Colonic mucosa (tissue), 4 donors: ENCODE measurements around the gene AACS. TPM values are rescaled to one million over a fixed set of nuclear protein-coding genes. Genes with fewer than 3 reads are reported as not detected.
A peak's percentile ranks its signal among the peaks of the same experiment; 100 is the strongest.

Experiments used
- DNase-seq: peaks from one replicate; pipeline ENCODE4 v3.0.0-alpha.2; 2020
- H3K27ac ChIP-seq: fragments of 200-600 bp; one replicate; pipeline ENCODE4 v1.8.0; 2021
- H3K27me3 ChIP-seq: fragments of 200-600 bp; one replicate; pipeline ENCODE4 v1.8.0; 2021
- H3K36me3 ChIP-seq: fragments of 200-600 bp; one replicate; pipeline ENCODE4 v1.8.0; 2021
- H3K4me1 ChIP-seq: fragments of 200-600 bp; one replicate; pipeline ENCODE4 v1.8.0; 2021; ENCODE audit warnings: mild to moderate bottlenecking
- H3K4me3 ChIP-seq: fragments of 200-600 bp; one replicate; pipeline ENCODE4 v1.8.0; 2021
- H3K9ac ChIP-seq, 2 donors: one replicate each; pipeline ENCODE4 v1.7.0; 2013; ENCODE audit warnings: control low read depth in 2 of 2, low read depth in 2 of 2, low read length in 2 of 2
- H3K9me3 ChIP-seq: fragments of 200-600 bp; one replicate; pipeline ENCODE4 v1.8.0; 2021
- CTCF ChIP-seq: fragments of 200-600 bp; IDR thresholded peaks from one replicate; pipeline ENCODE4 v1.8.0; 2022; ENCODE audit warnings: antibody characterized with exemption, mild to moderate bottlenecking
- intact Hi-C: fragments of 100-400 bp; cut with DNase I; formaldehyde crosslinking; loops from one replicate; pipeline ENCODE4 v1.14.1; 2022
- total RNA-seq, 2 donors: library from RNA; stranded (reverse); fragmentation: NEBNext Ultra II Directional in 1 of 2; extraction: Animal tissue kit (Norgen Biotek cat#: 25700) in 1 of 2; gene quantifications; one replicate each; pipeline ENCODE4 v1.2.1, GENCODE V29; 2021
- donor health status: healthy.
- donor health status: DM: no; HTN: no; CAD: no.
- donor health status: DM: no; HTN: no; CAD: no.

Gene AACS
- total RNA-seq, 2 donors from 2014 or later: 50.7 to 58.1 TPM

- peak overlapping the region in 1 of 2 donors; percentile 64 for H3K9ac ChIP-seq
- H3K9me3 ChIP-seq: no peaks in the 10 kb centered on the region
- intact Hi-C loops: loop anchor here (10.0 kb wide), 1 partner anchor 91 kb away; the partner anchor contains the start of gene TMEM132B
- peaks cover 6% of the 10 kb centered on the region for H3K4me1 ChIP-seq
- H3K36me3 ChIP-seq: no peaks in the 10 kb centered on the region
- no peak for TF ChIP-seq CTCF
- H3K4me3 ChIP-seq: no peak overlapping the region
- no peak for DNase-seq
- no peaks in the 10 kb centered on the region for H3K27me3 ChIP-seq
- peak overlapping the region; percentile 88 for H3K27ac ChIP-seq
These were observed 28.6 kb downstream of the AACS start for GRCh38 chr12:125093681-125094330.

GRCh38 chr12:125096894-125097293 is 31.7 kb downstream of the AACS start:
- Histone ChIP-seq H3K27me3 (no peaks in the 10 kb centered on the region), H3K27ac (no peak overlapping the region), H3K4me1 (peaks cover 6% of the 10 kb centered on the region), H3K4me3 (no peak overlapping the region), H3K36me3 (no peaks in the 10 kb centered on the region), H3K9ac (no peak overlapping the region), H3K9me3 (no peaks in the 10 kb centered on the region)
- TF ChIP-seq CTCF: no peak
- intact Hi-C loops: loop anchor here (10.0 kb wide), 1 partner anchor 88 kb away; the partner anchor contains the start of gene TMEM132B
- no peak for DNase-seq

GRCh38 chr12:125097427-125097826 is 32.2 kb downstream of the AACS start:
- H3K4me1 ChIP-seq: peaks cover 5% of the 10 kb centered on the region

GRCh38 chr12:125098676-125099408 is 33.6 kb downstream of the AACS start:
- no peak overlapping the region for H3K4me3 ChIP-seq
- intact Hi-C loops: loop anchor here (10.0 kb wide), 1 partner anchor 86 kb away; the partner anchor contains the start of gene TMEM132B
- no peaks in the 10 kb centered on the region for H3K36me3 ChIP-seq
- no peaks in the 10 kb centered on the region for H3K4me1 ChIP-seq
- H3K9ac ChIP-seq: no peak overlapping the region
- no peaks in the 10 kb centered on the region for H3K9me3 ChIP-seq
- no peak for TF ChIP-seq CTCF
- H3K27me3 ChIP-seq: no peaks in the 10 kb centered on the region
- no peak overlapping the region for H3K27ac ChIP-seq
- DNase-seq: no peak

More at GRCh38 chr12:125097427-125097826, 32.2 kb downstream of the AACS start:
- TF ChIP-seq CTCF: no peak
- H3K9ac ChIP-seq: no peak overlapping the region
- H3K36me3 ChIP-seq: no peaks in the 10 kb centered on the region
- no peak for DNase-seq
- no peaks in the 10 kb centered on the region for H3K27me3 ChIP-seq
- no peak overlapping the region for H3K4me3 ChIP-seq
- intact Hi-C loops: loop anchor here (10.0 kb wide), 1 partner anchor 87 kb away; the partner anchor contains the start of gene TMEM132B
- H3K9me3 ChIP-seq: no peaks in the 10 kb centered on the region
- H3K27ac ChIP-seq: no peak overlapping the region

GRCh38 chr12:125099409-125099782 is 34.2 kb downstream of the AACS start:
- DNase-seq: no peak
- no peaks in the 10 kb centered on the region for H3K36me3 ChIP-seq
- H3K4me3 ChIP-seq: no peak overlapping the region
- H3K27ac ChIP-seq: no peak overlapping the region
- no peaks in the 10 kb centered on the region for H3K27me3 ChIP-seq
- H3K9ac ChIP-seq: no peak overlapping the region
- H3K9me3 ChIP-seq: no peaks in the 10 kb centered on the region
- H3K4me1 ChIP-seq: no peaks in the 10 kb centered on the region
- intact Hi-C loops: loop anchor here (10.0 kb wide), 1 partner anchor 85 kb away; the partner anchor contains the start of gene TMEM132B
- no peak for TF ChIP-seq CTCF
